Esophagus squamous epithelium (tissue), 4 donors: ENCODE measurements around the gene KRT6B.

ENCODE experiments used
- CTCF ChIP-seq, 6 experiments: fragments of 450-650 bp in 4 of 6; fragments of 200-600 bp in 2 of 6; sonication (generic) in 2 of 6; IDR thresholded peaks; one replicate each; pipeline ENCODE4 v1.5.1; 2016 to 2019; ENCODE audit warnings: antibody characterized with exemption in 6 of 6, mild to moderate bottlenecking in 4 of 6, moderate library complexity in 4 of 6
- POLR2A ChIP-seq, 4 donors: fragments of 450-650 bp; IDR thresholded peaks; one replicate each; pipeline ENCODE4 v1.6.1; 2017; ENCODE audit warnings: antibody characterized with exemption in 4 of 4, mild to moderate bottlenecking in 4 of 4, moderate library complexity in 3 of 4

GRCh38 chr12:52404951-52405350 is 47.0 kb downstream of the KRT6B start:
- TF ChIP-seq CTCF (IDR thresholded peaks at IDR 0.05) (no peak), POLR2A (IDR thresholded peaks at IDR 0.05) (no peak)
